HG02870 (cell line): ENCODE results near the gene SCP2.

Experiments
- ATAC-seq: cut with Tn5 transposase; IDR thresholded peaks from one replicate; pipeline ENCODE4 v1.9.1; 2021; ENCODE audit warnings: mild to moderate bottlenecking, moderate library complexity; ENCODE audit not compliant: unreplicated experiment

SCP2 gene

GRCh38 chr1:53065391-53065790 lies 138.3 kb downstream of the SCP2 start:
- ATAC-seq = no peak

- ATAC-seq = no peak
Measured at GRCh38 chr1:53066488-53066887, 139.4 kb downstream of the SCP2 start.

GRCh38 chr1:53066891-53067738 lies 140.0 kb downstream of the SCP2 start:
- ATAC-seq = no peak

DNA sequence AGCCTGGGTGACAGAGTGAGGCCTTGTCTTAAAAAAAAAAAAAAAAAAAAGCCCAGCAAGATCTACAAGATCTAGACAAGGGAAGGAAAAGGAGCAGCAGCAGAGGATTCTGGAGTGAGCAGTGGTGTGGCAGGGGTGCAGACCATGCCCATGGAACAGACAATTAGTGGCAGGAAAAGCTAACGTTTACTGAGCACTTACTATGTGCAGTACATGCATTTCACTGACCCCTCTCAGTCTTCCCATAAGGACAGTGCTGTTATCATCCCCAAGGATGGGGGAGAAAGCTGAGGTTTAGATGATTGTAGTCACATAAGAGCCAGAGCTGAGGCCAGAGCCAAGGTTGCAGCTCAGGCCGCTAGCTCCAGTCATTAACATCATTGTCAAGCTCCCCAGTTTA lies 140.8 kb downstream of the SCP2 start:
- no peak for ATAC-seq

GRCh38 chr1:53068314-53069099 lies 141.4 kb downstream of the SCP2 start:
- no peak for ATAC-seq

GRCh38 chr1:53069265-53069662 lies 142.2 kb downstream of the SCP2 start:
- ATAC-seq = no peak

GRCh38 chr1:53069663-53070327 lies 142.7 kb downstream of the SCP2 start:
- ATAC-seq = no peak

GRCh38 chr1:53070621-53071020 lies 143.5 kb downstream of the SCP2 start:
- no peak for ATAC-seq

- no peak for ATAC-seq
Measured at GRCh38 chr1:53071167-53071865, 144.2 kb downstream of the SCP2 start.

- no peak for ATAC-seq
Measured at GRCh38 chr1:53071915-53072314, 144.8 kb downstream of the SCP2 start.

- ATAC-seq = no peak
Measured at GRCh38 chr1:53073287-53073686, 146.2 kb downstream of the SCP2 start.

GRCh38 chr1:53073868-53074311 lies 146.8 kb downstream of the SCP2 start:
- no peak for ATAC-seq

- ATAC-seq = no peak
Measured at GRCh38 chr1:53074313-53075154, 147.5 kb downstream of the SCP2 start.

DNA sequence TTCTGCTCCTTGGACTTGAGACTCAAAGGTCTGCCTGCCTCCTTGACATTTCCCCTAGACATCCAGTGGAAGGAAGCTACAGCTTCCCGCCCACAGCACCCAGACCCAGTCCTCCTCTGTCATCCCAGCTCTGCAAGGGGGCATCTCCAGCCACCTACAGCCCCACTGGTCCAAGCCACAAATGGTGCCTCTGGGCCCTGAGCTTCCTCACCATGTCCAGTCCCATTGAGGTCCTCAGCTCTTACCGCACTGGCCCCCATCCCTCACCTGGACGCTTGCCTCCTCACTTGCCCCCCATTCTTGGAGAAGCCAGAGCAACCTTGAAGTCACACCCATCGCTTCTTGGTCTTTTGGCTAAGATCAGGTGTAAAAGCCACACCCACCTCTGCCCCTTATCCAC lies 148.1 kb downstream of the SCP2 start:
- ATAC-seq = no peak

DNA sequence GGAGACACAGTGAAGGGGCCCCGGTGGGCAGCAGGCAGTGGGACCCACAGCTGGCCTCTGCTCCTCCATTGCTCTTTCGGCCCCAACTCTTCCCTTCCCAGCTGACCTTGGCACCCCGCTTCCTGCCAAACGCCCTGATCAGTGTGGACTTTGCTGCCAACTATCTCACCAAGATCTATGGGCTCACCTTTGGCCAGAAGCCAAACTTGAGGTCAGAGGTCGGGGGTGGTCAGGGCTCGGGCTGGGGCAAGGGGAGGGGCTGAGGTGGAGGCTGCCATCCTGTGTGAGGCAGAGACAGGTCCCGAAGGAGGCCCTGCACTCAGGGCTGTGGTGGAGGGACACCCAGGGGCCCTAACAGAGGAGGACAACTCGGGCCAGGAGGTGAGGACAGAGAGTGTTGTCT lies 148.7 kb downstream of the SCP2 start:
- ATAC-seq = no peak

- ATAC-seq = no peak
Measured at GRCh38 chr1:53076165-53076564, 149.1 kb downstream of the SCP2 start.

DNA sequence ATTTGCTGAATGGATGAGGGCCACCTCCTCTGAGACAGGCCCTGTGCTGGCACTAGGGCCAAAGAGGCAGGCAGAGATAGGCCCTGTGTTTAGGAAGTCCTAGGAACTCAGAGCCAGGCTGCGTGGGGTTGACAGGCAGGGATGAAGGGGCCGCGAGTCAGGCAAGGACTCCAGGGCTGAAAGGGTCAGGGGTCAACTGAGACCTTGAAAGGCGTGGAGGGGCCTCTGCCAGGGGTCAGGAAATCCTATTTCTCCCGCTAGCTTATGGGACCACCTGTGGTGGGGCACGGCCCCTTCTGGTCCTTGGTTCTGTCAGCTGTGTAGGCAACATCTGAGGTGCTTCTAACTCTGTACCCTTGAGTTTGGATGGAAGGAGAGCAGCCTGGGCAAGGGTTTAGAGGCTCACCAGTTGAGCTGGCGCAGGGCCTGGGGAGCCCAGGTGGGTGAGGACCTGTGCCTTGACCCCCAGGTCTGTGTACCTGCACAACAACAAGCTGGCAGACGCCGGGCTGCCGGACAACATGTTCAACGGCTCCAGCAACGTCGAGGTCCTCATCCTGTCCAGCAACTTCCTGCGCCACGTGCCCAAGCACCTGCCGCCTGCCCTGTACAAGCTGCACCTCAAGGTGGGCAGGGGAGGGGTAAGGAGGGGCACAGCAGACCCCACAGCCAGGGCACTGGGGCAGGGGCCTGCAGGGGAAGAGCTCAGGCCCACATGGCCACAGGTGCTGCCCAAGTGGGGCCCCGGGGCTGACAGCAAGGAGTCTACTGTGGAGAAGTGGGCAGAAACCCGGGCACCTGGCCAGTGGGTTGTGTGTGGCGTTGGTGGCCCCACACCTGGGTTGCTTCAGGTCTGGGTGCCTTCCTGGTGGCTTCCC lies 149.9 kb downstream of the SCP2 start:
- ATAC-seq = no peak

DNA sequence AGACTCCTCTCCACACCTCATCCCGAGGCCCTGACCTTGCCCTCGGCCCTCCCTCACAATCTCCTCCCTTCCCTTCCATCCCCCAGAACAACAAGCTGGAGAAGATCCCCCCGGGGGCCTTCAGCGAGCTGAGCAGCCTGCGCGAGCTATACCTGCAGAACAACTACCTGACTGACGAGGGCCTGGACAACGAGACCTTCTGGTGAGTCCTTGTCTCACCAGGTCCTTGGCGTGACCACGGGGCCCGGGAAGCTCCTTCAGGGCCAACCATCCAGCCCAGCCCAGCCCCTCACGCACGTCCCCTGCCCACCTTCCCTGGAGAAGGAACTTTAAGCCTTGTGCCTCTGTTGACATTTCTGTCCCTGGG lies 150.5 kb downstream of the SCP2 start:
- no peak for ATAC-seq
